ENCODE data around the gene SLC26A8.
"Not testable (repeated sequence)": the region's sequence is repeated elsewhere in the genome, so short reads cannot be mapped to it uniquely, and the experiment has no call there.

SLC26A8 gene

DNA sequence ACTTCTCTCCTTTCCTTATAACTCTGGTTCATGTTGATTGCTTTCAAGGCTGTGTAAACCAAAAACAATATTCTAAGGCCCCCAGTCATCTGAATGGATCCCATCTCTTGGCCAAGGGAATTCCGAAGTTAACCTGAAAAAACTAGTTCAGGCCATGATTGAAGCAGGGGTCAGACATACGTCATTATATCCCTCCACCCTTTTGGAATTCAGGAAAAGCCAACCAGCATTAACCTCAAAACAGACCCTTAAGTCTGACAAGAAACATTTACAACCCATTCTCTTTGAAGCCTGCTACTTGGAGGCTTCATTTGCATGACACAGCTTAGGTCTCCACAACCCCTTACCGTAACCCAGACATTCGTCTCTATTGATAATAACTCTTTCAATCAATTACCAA, 39.7 kb downstream of the SLC26A8 start:
- DNase-seq: no peak

DNA sequence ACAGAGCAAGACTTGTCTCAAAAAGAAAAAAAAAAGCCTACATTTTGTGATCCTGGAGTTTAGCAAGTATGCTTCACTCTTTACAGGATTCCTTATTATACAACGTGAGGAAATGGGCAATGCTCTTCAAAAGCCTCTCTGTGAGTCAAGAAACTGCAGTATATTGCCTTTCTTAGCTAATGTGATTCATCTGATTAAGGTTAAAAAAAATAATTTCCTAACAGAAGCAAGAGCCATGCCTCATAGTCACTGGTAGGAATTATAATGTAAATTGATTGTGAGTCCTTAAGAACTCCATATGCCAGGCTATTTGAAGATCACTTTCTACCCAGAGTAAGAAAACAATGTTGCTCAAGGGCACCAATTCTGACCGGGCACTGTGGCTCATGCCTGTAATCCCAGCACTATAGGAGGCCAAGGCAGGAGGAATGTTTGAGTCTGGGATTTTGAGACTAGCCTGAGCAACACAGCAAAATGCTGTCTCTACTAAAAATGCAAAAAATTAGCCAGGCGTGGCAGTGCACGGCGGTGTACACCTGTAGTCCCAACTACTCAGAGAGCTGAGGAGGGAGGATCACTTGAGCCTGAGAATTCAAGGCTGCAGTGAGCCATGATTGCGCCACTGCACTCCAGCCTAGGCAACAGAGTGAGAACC, 43.3 kb downstream of the SLC26A8 start:
- no peak for DNase-seq

DNA sequence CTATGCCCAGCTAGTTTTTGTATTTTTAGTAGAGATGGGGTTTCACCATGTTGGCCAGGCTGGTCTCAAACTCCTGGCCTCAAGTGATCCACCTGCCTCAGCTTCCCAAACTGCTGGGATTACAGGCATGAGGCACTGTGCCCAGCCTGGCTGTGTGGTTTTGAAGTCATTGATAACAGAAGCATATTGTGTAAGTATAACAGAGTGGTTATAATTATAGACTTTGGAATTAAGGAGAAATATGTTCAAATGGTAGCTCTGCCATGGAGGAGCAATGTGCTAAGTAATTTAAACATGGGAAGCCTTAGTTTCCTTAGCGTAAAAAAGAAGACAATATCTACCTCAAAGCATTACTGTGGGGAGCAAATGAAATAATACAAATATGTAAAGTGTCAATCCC, 44.3 kb downstream of the SLC26A8 start:
- DNase-seq: not testable (repeated sequence)

DNA sequence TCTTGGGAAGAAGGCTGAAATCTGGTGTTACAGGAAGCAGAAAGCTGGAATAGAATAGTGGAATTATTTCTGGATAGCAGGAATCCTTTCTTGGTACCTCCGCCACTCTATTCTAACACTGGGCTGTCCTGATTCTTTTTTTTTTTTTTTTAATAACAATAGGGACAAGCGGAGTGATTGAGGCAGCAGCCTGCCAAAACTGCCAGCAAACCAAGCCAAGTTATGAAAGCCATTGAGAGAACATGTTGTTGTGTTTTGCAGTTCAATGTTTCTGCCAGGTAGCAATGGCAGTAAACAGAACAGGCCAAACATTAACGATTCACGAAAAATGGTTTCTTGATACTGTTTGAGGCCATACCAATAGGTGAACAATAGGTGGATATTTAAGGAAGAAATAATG, 47.1 kb downstream of the SLC26A8 start:
- no peak for DNase-seq

DNA sequence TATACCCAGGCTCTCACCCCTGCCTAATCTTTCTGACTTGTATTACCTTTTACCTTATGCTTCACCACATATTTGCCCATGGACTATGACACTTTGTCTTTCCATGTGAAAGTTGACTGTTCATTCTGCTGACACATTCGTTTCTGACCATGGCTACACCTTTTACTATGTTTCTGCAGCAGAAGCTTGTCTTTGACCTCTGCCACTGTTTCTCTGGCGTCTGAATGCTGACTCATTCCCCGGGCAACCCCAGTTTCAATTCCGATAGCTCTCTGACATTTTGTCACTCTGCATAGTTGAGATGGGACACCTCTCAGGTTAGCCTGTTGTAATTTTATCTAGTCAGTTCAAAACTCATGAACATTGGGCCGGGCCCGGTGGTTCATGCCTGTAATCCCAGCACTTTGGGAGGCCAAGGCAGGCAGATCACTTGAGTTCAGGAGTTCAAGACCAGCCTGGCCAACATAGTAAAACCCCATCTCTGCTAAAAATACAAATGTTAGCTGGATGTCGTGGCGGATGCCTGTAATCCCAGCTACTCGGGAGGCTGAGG, 50.7 kb downstream of the SLC26A8 start:
- DNase-seq: no peak

DNA sequence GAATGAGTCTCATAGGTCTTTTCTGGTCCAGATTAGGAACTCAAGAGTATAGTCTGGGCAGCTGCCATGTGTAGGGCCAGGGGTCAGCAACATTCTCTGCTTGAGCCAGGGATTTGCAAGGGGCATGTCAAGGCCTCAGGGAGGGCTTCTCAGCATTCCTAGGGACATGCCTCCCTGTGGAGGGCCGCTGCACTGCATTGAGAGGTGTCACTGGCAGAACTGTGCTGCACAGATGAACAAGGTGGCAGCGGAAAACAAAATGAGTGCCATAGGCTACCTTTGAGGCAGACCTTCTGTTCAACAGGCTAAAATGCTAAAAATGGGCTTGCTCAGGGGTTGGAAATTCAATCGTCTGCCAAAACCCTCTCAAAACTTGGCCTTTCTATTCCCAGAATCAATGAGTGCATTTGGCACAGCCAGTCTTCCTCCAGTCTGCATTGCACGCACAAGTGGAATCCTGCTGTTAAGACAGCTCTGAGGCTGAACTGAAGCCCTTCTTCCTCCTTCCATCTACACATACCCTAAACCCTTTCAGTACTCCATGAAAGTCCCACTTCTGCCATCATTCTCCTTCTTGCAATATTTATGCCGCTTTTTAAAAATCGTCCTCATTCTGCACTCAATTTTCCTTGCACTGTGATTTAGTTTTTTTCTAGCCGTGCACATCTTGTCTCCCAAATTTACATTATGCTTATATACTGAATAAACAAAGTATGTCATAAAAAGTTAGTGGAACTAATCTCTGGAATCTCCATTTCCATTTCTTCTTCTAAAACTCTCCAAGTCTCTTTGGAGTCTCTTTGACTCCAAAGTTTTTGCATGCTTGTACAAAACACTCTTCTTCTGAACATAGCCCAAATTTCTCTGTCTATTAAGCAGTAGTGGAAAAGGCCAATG, 51.7 kb downstream of the SLC26A8 start:
- peak; percentile 42 for DNase-seq

DNA sequence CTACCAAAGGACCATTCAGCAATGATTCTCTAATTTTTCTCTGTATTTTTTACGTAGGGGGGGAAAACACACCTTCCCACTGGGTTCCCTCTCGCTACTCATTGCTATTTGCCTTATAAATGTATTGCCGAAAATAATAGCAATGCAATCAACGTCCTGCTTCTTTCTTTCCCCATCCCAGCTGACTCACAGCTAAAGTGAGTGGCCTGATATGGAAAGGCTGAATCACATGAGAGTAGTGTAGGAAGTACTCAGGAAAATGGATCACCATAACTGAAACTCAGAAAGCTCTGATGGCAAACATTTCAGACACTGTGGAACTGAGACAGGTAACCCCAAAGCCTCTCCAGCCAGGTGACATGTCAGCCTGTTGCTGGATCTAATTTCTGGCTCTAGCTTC, 54.3 kb downstream of the SLC26A8 start:
- no peak for DNase-seq

DNA sequence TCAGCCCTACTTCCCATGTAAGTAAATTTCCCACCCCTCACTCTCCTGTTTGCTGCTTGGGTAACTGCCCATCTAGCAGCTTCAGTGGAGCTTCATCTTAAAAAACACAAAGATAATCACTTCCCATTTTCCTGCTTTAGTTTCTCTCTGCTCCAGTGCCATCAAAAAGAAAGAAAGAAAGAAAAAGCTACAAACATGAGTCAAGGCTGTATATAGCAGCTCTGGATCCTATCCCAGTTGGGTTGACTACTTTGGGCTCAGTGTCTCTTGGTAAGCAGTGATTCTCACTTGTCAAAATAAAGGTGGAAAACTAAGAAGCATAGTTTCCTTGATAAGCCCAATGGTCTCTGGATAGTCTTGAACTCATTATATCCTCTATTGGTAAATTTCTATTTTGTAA, 54.8 kb downstream of the SLC26A8 start:
- DNase-seq: no peak

DNA sequence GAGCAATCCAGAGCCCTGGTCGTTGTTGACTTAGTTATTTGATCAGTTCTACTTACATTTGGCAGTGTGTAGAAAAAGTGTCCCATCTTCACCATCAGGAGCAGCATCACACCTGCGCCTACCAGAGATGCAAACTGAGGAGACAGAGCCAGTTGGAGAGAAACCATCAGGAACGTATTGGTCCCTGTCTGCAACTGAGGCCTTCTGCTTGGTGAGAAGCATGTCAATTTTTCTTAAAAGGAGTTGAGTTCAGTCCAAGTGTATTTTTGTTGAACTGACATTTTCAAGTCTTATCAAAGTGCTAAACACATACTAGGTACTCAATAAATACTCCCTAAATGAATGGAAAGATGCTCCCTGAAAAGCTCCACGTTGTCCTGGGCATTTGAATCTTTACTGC, 55.6 kb downstream of the SLC26A8 start:
- no peak for DNase-seq

DNA sequence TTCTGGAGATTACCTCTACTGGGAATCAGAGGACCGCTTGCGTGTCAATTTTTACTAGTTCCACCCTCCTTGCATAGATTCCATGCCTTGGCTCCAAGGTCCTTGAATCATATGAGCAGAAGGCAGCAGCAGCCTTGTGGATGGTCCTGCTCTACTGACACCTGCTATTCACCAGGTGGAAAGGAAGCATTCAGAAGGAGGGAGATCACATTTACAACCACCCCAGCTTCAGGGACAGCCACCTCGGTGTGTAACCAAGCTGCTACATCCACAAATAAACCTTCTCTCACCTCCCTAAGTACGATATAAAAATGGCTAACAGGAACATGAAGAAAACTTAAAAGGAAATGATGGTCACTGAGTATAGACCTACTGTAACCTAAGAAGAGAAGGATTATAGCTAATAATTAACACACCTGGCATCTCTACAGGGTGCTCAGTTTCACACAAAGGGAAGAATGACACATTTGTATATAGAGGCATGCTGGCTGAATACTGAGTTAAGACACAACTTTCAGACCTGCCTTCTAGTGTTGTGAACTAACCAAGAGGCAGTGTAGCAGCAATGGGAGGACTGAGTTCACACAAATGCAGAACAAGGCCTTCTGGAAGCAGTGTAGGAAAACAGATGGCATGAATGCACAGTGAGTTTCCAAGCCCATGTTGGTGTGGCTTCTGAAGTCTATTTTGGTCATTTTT, 57.2 kb downstream of the SLC26A8 start:
- no peak for DNase-seq

DNA sequence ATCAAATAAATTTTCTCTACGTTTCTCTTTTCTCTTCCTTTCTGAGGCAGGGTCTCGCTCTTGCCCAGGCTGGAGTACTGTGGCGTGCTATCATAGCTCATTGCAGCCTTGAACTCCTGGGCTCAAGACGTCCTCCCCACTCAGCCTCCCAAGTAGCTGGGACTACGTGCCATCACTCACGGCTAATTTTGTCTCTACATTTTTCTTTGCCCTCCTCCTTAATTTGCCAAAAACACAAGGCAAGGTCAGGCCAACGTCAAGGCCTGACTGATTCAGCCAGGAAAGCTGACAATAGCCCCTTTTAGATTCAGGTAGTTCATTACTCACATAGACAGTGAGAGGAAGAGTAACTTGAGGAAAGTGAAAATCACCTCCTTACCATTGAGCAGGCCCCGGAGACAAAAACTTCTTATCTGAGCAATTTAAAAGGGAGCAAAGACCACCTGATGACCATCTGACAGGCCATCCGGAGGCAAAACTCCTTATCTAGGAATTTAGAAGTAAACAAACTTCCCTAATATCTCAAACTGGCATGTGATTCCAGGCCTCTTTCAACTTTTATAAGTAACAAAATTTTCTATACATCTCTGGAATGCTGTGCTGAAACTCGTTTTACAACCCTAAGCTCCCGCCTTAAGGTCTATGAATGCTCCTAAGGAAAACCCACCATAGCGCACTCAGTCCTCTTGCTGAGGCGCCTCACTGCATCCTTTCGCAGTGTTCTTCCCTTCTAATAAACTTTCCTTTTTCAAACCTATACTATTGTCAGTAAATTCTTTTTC, 61.5 kb downstream of the SLC26A8 start:
- no peak for DNase-seq

DNA sequence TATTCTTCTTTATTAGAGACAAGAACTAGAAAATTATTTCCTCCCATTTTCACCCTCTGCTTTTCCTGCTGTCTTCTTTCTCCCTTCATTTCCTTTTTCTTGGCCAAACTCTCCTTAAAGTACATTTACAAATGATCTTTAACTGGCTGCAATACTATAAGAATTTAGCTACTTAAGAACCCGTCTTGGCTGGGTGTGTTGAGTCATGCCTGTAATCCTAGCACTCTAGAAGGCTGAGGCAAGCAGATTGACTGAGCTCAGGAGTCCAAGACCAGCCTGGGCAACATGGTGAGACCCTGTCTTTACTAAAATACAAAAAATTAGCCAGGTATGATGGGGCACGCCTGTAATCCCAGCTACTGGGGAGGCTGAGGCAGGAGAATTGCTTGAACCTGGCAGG, 64.3 kb downstream of the SLC26A8 start:
- DNase-seq: no peak

DNA sequence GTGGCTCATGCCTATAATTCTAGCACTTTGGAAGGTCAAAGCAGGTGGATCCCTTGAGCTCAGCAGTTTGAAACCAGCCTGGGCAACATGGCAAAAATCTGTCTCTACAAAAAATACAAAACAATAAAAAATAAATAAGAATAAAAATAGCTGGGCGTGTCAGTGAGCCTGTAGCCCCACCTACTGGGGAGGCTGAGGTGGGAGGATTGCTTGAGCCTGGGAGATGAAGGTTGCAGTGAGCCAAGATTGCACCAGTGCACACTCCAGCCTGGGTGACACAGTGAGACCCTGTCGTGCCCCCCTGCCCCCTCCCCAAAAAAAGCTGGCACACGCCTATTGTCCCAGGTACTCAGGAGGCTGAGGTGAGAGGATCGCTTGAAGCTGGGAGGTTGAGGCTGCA, 68.5 kb downstream of the SLC26A8 start:
- no peak for DNase-seq

DNA sequence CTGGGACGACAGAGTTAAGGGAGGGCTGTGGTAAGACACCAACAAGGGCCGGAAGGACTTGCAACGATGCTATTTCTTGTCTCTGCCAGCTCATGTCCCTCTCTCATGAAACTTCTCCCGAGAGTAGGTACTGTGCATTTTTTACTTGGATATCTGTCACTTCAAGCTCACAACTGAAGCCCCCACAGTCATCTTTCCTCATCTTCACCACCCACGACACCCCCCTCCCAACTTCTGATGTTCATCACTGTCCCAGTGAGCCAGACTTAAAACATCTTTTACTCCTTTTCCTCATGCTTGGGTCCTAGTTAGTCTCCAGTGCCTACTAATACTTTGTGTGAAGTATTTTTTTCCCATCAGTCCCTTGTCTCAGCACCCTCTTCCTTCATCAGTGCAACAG, 68.9 kb downstream of the SLC26A8 start:
- DNase-seq: no peak

DNA sequence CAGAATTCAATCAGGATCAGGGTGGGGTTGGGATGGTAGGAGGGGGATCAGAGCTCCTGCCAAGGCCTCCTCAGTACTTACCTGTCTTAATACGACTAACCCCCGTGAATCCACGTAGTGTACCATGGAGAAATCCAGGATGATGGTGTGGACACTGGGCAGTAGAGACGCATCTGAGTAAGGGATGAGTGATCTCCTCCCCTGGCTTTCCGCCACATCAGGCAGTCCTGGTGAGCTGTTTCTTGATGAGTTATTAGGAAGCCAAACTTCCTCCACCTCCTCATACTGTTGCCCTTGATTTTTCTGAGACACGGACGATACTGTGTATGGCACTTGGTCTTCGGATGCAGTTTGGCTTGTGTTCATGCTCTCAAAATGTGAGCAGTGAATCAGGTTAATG, 69.4 kb downstream of the SLC26A8 start:
- no peak for DNase-seq

DNA sequence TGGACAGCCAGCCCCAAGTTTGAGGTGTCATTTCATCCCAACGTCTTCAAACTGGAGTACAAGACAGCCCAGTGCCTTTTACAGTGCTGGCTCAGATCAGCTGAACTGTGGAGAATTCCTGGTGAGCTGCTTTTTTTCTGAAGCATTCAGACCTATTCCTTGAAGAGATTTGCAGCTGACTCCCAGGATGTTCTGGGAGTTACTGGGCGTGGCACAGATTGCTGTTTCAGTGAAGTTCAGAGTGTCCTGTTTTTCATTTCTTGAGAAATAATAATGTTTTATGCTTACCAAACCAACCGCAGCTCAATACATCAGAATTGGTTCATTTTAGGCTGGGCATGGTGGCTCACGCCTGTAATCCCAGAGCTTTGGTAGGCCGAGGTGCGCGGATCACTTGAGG, 70.1 kb downstream of the SLC26A8 start:
- no peak for DNase-seq

DNA sequence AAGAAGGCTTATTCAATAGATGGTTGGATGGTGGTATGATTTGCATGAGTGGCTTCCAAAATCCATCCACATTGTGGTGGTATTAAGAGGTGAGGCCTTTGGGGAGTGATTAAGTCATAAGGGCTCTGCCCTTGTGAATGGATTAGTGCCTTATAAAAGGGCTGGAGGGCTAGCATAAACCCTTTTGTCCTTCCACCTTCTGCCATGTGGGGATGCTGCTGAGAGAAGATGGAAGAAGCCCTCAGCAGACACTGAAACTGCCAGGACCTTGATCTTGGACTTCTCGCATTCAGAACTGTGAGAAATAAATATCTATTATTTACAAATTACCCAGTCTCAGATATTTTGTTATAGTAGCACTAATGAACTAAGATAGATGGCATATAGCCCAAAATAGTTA, 75.7 kb downstream of the SLC26A8 start:
- DNase-seq: no peak

DNA sequence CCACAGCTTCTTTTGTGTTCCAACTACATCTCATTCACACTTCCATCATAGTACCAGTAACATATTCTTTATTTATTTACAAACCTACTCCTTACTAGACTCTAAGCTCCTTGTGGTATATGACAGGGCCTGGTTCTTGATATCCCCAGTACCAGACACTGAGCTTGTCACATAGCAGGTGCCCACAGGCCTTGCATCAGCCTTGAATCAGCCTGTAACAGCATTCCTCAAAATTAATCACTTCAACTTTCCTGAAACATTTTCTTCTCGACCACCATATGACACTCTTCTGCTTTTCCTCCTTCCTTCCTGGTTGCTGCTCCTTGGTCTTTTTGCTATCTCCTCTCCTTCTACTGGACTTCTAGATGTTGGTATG, 78.8 kb downstream of the SLC26A8 start:
- DNase-seq: no peak

DNA sequence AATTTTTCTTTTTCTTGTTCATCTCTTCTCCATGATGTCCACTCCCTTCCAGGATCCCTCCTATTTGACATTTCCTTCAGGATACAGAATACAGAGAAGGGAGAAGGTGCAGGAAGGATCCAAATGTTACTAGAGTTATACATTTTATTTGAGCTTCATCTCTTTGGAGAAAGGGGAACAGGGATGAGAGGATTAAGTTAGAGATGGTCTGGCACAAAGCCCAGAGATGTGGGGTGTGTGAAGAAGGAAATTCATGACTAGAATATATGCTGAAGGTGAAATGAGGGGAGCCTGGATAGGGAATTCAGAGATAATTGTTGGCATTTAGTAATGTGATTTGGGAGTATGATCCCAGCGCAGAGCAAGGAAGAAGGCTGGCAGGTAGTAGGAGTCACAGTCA, 81.1 kb downstream of the SLC26A8 start:
- no peak for DNase-seq

DNA sequence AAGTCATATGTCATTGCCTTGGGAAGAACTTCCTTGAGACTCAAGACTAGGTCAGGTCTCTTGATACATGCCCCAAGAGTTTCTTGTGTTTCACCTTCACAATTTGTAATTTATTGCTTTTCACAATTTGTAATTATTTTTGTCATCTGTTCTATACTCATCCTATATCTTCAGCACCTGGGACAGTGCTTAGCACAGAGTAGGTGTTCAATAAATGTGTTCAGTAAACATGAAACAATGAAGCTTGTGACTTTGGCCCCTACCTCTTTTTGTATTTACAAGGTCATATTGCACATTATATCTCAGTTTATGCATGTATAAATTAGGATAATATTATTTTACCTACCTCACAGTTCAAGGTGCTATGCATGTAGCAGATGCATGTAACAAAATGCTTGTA, 82.1 kb downstream of the SLC26A8 start:
- DNase-seq: no peak

DNA sequence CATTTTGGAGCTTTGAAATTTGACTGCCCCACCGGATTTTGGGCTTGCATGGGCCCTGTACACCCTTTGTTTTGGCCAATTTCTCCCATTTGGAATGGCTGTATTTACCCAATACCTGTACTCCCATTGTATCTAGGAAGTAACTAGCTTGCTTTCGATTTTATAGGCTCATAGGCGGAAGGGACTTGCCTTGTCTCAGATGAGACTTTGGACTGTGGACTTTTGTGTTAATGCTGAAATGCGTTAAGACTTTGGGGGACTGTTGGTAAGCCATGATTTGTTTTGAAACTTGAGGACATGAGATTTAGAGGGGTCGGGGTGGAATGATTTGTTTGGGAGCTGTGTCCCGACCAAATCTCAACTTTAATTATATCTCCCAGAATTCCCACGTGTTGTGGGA, 83.3 kb downstream of the SLC26A8 start:
- DNase-seq: not testable (repeated sequence)

DNA sequence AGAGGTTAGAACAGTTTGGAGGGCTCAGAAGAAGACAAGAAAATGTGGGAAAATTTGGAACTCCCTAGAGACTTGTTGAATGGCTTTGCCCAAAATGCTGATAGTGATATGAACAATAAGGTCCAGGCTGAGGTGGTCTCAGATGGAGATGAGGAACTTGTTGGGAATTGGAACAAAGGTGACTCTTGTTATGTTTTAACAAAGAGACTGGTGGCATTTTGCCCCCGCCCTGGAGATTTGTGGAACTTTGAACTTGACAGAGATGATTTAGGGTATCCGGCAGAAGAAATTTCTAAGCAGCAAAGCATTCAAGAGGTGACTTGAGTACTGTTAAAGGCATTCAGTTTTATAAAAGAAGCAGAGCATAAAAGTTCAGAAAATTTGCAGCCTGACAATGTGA, 84.4 kb downstream of the SLC26A8 start:
- DNase-seq: not testable (repeated sequence)

DNA sequence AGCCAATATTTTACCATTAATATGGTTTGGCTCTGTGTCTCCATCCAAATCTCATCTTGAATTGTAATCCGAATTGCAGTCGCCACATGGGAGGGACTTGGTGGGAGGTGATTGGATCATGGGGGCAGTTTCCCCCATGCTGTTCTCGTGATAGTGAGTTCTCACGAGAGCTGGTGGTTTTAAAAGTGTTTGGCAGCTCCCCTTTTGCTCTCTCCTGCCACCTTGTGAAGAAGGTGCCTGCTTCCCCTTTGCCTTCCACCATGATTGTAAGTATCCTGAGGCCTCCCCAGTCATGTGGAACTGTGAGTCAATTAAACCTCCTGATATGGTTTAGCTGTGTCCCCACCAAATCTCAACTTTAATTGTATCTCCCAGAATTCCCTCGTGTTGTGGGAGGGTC, 85.2 kb downstream of the SLC26A8 start:
- not testable (repeated sequence) for DNase-seq

Data from left hindlimb (tissue), 1 donor.